Gastroesophageal sphincter (tissue), 4 donors: ENCODE measurements around the gene SETBP1. TPM values are rescaled to one million over a fixed set of nuclear protein-coding genes. Genes with fewer than 3 reads are reported as not detected.

ENCODE experiments used
- ATAC-seq: fragments of 150-250 bp; one replicate; pipeline ENCODE4 v1.9.1; 2016; ENCODE audit warnings: mild to moderate bottlenecking, moderate library complexity
- H3K27ac ChIP-seq, 4 donors: fragments of 200-600 bp; sonication (generic) in 3 of 4; 1 replicate in 3 of 4; 2 replicates in 1 of 4; pipeline ENCODE4 v1.5.1; 2016 to 2019
- H3K27me3 ChIP-seq: fragments of 200-600 bp; sonication (generic); one replicate; pipeline ENCODE4 v1.5.1; 2019
- H3K36me3 ChIP-seq, 2 donors: fragments of 200-600 bp; sonication (generic); one replicate each; pipeline ENCODE4 v1.5.1; 2019; ENCODE audit warnings: control low read depth in 1 of 2
- H3K4me1 ChIP-seq, 3 donors: fragments of 200-600 bp; sonication (generic); 1 replicate in 2 of 3; 2 replicates in 1 of 3; pipeline ENCODE4 v1.5.1; 2016 to 2019; ENCODE audit warnings: control low read depth in 2 of 3
- H3K4me3 ChIP-seq, 2 donors: fragments of 200-600 bp; sonication (generic); one replicate each; pipeline ENCODE4 v1.5.1; 2019; ENCODE audit warnings: mild to moderate bottlenecking in 1 of 2, moderate library complexity in 1 of 2
- H3K9me3 ChIP-seq, 3 donors: fragments of 200-600 bp; sonication (generic); one replicate each; pipeline ENCODE4 v1.5.1; 2017 to 2019; ENCODE audit warnings: control low read depth in 2 of 3
- EP300 ChIP-seq: sonication (generic); formaldehyde crosslinking; IDR thresholded peaks from one replicate; pipeline ENCODE4 v1.6.1; 2017; ENCODE audit warnings: antibody characterized with exemption, mild to moderate bottlenecking
- POLR2A ChIP-seq, 2 donors: fragments of 450-650 bp; IDR thresholded peaks; one replicate each; pipeline ENCODE4 v1.6.1; 2017; ENCODE audit warnings: antibody characterized with exemption in 2 of 2, mild to moderate bottlenecking in 2 of 2, moderate library complexity in 1 of 2
- POLR2AphosphoS5 ChIP-seq: sonication (generic); formaldehyde crosslinking; IDR thresholded peaks from one replicate; pipeline ENCODE4 v1.6.1; 2017; ENCODE audit warnings: antibody characterized with exemption
- WGBS, 2 donors: methylation state at CpG; one replicate each; pipeline ENCODE4 v1.1.5; 2018; ENCODE audit warnings: low coverage in 1 of 2; 5-methylcytosine and 5-hydroxymethylcytosine counted together
- total RNA-seq, 4 donors: library from RNA; depleted of rRNA; stranded (reverse); fragments of >200 nt; gene quantifications; one replicate each; pipeline ENCODE4 v1.1.0, GENCODE V29; 2016
- TF ChIP-seq, protein P1 (sequence below), 4 experiments: fragments of 200-600 bp in 2 of 4; fragments of 450-650 bp in 2 of 4; sonication (generic) in 1 of 4; IDR thresholded peaks; one replicate each; pipeline ENCODE4 v1.5.1; 2017 to 2019; ENCODE audit warnings: antibody characterized with exemption in 4 of 4, mild to moderate bottlenecking in 2 of 4, moderate library complexity in 2 of 4

SETBP1 gene
- total RNA-seq, 4 donors from 2014 or later, result 42.5 to 87.6 (median 67.8) TPM

- peak overlapping the region in 3 of 4 donors; percentile 32 to 60 (median 55) for H3K27ac ChIP-seq
- peak; percentile 34 for ATAC-seq
Observed at GRCh38 chr18:44840058-44840790, 159.5 kb downstream of the SETBP1 start.

DNA sequence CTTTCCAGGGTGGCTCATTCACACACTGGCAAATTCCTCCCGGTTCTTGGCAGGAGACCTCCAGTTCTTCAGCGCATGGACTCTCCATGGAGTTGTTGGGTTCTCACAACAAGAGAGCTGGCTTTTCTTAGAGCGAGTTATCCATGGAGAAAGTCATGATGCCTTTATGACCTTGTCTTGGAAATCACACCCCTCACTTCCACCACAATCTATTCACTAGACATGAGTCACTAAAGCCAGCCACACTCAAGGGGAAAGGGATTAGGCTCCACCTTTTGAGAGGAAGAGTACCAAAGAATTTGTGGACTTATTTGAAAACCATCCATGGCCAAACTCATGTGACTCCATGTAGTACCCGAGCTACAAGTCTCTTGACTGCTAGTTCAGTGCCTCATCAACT, 160.5 kb downstream of the SETBP1 start:
- Histone ChIP-seq H3K27ac (peak overlapping the region in 3 of 4 donors; percentile 8 to 60 (median 55)), H3K4me1 (peaks cover 10 to 72% (median 17%) of the 10 kb centered on the region in 3 donors), H3K9me3 (no peaks in the 10 kb centered on the region), H3K27me3 (no peaks in the 10 kb centered on the region), H3K36me3 (no peaks in the 10 kb centered on the region), H3K4me3 (no peak overlapping the region)
- TF ChIP-seq POLR2A (IDR thresholded peaks at IDR 0.05) (no peak), EP300 (no peak), POLR2AphosphoS5 (no peak)
- TF ChIP-seq, protein P1, sequence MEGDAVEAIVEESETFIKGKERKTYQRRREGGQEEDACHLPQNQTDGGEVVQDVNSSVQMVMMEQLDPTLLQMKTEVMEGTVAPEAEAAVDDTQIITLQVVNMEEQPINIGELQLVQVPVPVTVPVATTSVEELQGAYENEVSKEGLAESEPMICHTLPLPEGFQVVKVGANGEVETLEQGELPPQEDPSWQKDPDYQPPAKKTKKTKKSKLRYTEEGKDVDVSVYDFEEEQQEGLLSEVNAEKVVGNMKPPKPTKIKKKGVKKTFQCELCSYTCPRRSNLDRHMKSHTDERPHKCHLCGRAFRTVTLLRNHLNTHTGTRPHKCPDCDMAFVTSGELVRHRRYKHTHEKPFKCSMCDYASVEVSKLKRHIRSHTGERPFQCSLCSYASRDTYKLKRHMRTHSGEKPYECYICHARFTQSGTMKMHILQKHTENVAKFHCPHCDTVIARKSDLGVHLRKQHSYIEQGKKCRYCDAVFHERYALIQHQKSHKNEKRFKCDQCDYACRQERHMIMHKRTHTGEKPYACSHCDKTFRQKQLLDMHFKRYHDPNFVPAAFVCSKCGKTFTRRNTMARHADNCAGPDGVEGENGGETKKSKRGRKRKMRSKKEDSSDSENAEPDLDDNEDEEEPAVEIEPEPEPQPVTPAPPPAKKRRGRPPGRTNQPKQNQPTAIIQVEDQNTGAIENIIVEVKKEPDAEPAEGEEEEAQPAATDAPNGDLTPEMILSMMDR (IDR thresholded peaks at IDR 0.05), result no peak
- 90 to 94% methylated on average over 2 of the region's 4 CpGs for WGBS, 2 donors
- no peak for ATAC-seq

More at GRCh38 chr18:44840058-44840790, 159.5 kb downstream of the SETBP1 start:
- WGBS, 2 donors, result 16 to 54% methylated on average over 3 to 5 of the region's 5 CpGs
- Histone ChIP-seq H3K36me3 (no peaks in the 10 kb centered on the region), H3K27me3 (no peaks in the 10 kb centered on the region), H3K4me3 (no peak overlapping the region), H3K4me1 (peaks cover 10 to 82% (median 18%) of the 10 kb centered on the region in 3 donors), H3K9me3 (no peaks in the 10 kb centered on the region)
- TF ChIP-seq, protein P1 (IDR thresholded peaks at IDR 0.05), result no peak
- TF ChIP-seq EP300 (no peak), POLR2A (IDR thresholded peaks at IDR 0.05) (no peak), POLR2AphosphoS5 (no peak)

- peaks cover 10 to 64% (median 11%) of the 10 kb centered on the region in 3 donors for H3K4me1 ChIP-seq
- ATAC-seq, result no peak
- no peaks in the 10 kb centered on the region for H3K36me3 ChIP-seq
- no peak overlapping the region for H3K4me3 ChIP-seq
- TF ChIP-seq POLR2A (IDR thresholded peaks at IDR 0.05) (no peak), POLR2AphosphoS5 (no peak), EP300 (no peak)
- TF ChIP-seq, protein P1 (IDR thresholded peaks at IDR 0.05), result no peak
- WGBS, 2 donors, result 89 to 91% methylated on average over 9 to 10 of the region's 10 CpGs
- H3K9me3 ChIP-seq, result no peaks in the 10 kb centered on the region
- no peaks in the 10 kb centered on the region for H3K27me3 ChIP-seq
- no peak overlapping the region for H3K27ac ChIP-seq
Observed at GRCh38 chr18:44841752-44842587, 161.3 kb downstream of the SETBP1 start.

- H3K4me1 ChIP-seq, result peaks cover 10 to 63% (median 11%) of the 10 kb centered on the region in 3 donors
- TF ChIP-seq POLR2AphosphoS5 (no peak), EP300 (no peak), POLR2A (IDR thresholded peaks at IDR 0.05) (no peak)
- TF ChIP-seq, protein P1 (IDR thresholded peaks at IDR 0.05), result no peak
- H3K36me3 ChIP-seq, result no peaks in the 10 kb centered on the region
- no peaks in the 10 kb centered on the region for H3K9me3 ChIP-seq
- no CpG with 5 or more reads among the region's 4 CpGs for WGBS, 2 donors
- H3K27me3 ChIP-seq, result no peaks in the 10 kb centered on the region
- no peak for ATAC-seq
- no peak overlapping the region for H3K4me3 ChIP-seq
- no peak overlapping the region for H3K27ac ChIP-seq
Observed at GRCh38 chr18:44842588-44843412, 162.1 kb downstream of the SETBP1 start.
